ENCODE results near the gene CASP7. TPM values are rescaled to one million over a fixed set of nuclear protein-coding genes. Genes with fewer than 3 reads are reported as not detected.

Gene CASP7
- total RNA-seq, 1 donor from 2014 or later: 27.5 TPM

DNA sequence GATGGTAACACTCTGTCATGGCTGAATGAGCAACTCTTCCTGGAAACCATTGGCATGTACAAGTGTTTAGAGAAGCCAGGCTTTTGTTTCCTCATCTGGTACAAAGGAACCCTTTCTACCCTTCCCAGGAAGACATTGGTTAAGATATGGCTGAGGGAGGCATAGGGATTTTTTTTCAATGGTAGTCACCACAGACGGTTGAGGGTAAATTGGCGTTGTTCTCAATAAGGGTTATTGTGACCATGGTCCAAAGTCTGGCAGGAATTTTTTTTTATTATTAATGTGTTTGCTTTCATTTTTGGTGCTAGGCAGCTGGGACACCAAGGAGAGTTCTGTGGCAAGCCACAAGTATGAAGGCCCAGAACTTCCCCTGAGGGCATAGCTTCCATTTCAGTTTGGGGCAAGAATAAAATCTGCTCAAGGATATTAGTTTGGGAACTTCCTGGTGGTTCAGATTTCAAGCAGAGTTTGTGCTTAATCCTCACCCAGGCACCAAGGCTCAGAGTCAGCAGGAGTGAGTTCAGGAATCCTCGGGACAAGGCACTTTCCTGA lies 71.5 kb downstream of the CASP7 start, which contains the start of gene PLEKHS1:
PLEKHS1 (plus strand) TSS at position 502 of the 552 bp plus-strand sequence. CDS start 3,596 bp downstream, outside the sequence.
- DNase-seq (ENCODE audit: extremely low spot score, unreplicated experiment): no peak
- Mint-ChIP-seq H3K27me3 (peaks cover 12% of the 10 kb centered on the region), H3K36me3 (no peaks in the 10 kb centered on the region), H3K4me3 (no peak within 1 kb of the TSS), H3K4me1 (ENCODE audit: unreplicated experiment) (no peaks in the 10 kb centered on the region), H3K27ac (no peak within 1 kb of the TSS), H3K9me3 (peaks cover 6% of the 10 kb centered on the region)
- TF ChIP-seq, protein P1, sequence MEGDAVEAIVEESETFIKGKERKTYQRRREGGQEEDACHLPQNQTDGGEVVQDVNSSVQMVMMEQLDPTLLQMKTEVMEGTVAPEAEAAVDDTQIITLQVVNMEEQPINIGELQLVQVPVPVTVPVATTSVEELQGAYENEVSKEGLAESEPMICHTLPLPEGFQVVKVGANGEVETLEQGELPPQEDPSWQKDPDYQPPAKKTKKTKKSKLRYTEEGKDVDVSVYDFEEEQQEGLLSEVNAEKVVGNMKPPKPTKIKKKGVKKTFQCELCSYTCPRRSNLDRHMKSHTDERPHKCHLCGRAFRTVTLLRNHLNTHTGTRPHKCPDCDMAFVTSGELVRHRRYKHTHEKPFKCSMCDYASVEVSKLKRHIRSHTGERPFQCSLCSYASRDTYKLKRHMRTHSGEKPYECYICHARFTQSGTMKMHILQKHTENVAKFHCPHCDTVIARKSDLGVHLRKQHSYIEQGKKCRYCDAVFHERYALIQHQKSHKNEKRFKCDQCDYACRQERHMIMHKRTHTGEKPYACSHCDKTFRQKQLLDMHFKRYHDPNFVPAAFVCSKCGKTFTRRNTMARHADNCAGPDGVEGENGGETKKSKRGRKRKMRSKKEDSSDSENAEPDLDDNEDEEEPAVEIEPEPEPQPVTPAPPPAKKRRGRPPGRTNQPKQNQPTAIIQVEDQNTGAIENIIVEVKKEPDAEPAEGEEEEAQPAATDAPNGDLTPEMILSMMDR (conservative IDR thresholded peaks at IDR 0.05): no peak

DNA sequence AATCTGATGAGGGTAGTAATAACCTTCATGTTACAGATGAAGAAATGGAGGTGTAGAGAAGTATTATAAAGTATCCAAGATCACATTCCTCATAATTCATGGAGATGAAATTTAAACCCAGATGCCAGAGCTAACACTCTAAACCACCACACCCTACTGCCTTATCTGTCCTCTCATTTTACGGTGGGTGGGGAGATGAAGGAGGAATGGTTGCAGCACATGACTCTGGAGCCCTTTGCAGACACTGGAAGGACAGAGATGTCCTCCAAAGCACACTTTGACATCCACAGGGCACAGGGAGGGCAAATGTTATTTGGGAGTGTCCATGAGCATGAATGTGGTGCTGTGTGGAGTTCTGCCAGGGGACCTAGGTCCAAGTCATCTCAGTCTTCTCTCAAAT lies 72.8 kb downstream of the CASP7 start:
- TF ChIP-seq, protein P1 (conservative IDR thresholded peaks at IDR 0.05): no peak
- Mint-ChIP-seq H3K36me3 (no peaks in the 10 kb centered on the region), H3K9me3 (peaks cover 2% of the 10 kb centered on the region), H3K27ac (no peak overlapping the region), H3K27me3 (peaks cover 10% of the 10 kb centered on the region), H3K4me1 (ENCODE audit: unreplicated experiment) (no peaks in the 10 kb centered on the region), H3K4me3 (no peak overlapping the region)
- DNase-seq (ENCODE audit: extremely low spot score, unreplicated experiment): no peak

DNA sequence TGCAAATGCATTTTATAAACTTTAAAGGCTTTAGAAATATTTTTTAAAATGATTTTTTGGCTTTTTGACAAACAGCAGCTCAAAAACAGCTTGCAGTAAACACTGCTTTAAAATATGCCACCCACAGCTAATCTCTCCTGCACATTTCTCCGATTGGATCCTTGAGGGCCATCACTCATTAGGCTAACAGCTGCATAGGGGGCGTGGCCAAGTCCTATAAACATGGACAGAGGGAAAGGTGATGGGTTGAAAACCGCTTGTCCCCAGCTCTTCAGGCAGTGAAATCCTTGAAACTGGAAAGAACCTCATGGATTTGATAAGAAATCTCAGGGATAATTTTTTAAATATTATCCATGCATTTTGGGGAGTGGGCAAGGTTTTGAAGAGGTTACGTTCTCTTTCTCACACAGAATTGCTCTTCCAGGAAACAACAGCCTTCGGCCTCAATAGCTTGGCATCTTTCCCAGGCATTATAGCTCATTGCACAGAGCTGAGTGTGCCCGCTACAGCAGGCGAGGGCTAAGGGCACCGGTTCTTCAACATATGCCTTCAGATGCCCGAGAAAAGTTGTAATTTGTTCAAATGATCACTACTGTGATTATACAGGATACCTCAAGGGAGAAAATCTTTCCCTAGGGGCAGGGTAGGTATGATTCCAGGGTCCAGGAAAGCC lies 73.4 kb downstream of the CASP7 start:
- Mint-ChIP-seq H3K4me3 (no peak overlapping the region), H3K4me1 (ENCODE audit: unreplicated experiment) (no peaks in the 10 kb centered on the region), H3K9me3 (no peaks in the 10 kb centered on the region), H3K36me3 (no peaks in the 10 kb centered on the region), H3K27ac (no peak overlapping the region), H3K27me3 (peaks cover 8% of the 10 kb centered on the region)
- no peak for DNase-seq (ENCODE audit: extremely low spot score, unreplicated experiment)
- TF ChIP-seq, protein P1 (conservative IDR thresholded peaks at IDR 0.05): no peak

DNA sequence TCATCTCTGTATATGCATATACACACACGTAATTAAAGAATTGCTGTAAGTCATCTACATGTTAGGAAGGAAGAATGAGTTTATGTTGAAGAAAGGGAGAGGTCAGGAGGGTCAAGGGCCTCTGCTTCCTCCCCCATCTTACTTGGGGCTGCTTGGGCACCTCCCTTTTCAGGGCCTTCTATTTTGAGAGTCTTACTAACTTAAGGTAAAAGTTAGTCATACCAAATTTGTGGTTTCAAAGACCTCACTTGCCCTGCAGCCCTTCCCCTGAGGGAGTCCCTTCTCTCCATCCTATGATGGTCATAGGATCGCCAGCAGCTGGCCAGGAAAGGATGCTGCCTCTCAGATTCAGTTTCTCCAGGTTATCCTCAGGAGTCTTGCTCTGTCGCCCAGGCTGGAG lies 74.4 kb downstream of the CASP7 start:
- H3K27me3 Mint-ChIP-seq: peaks cover 8% of the 10 kb centered on the region
- no peak for DNase-seq (ENCODE audit: extremely low spot score, unreplicated experiment)
- H3K4me1 Mint-ChIP-seq (ENCODE audit: unreplicated experiment): no peaks in the 10 kb centered on the region
- no peak overlapping the region for H3K27ac Mint-ChIP-seq
- no peaks in the 10 kb centered on the region for H3K9me3 Mint-ChIP-seq
- no peak overlapping the region for H3K4me3 Mint-ChIP-seq
- TF ChIP-seq, protein P1 (conservative IDR thresholded peaks at IDR 0.05): no peak
- H3K36me3 Mint-ChIP-seq: no peaks in the 10 kb centered on the region

DNA sequence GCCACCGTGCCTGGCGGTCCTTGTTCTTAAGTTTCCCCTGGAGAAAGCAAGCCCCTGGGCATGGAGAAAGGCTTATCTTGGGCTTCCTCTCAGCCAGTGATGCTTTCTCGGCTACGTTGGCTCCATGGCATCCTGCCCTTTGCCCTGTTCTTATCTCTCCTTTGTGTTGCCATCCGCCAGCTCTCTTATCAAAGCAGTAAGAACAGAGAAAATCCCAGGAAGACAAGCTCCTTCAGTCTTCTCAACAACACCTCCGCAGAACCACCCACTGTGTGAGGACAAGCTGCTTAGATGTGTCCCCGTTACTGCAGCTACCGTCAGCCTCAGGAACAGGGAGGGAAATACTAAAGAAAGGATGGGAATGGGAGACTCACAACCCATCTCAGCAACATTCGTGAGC lies 75.1 kb downstream of the CASP7 start:
- TF ChIP-seq, protein P1 (conservative IDR thresholded peaks at IDR 0.05): no peak
- DNase-seq (ENCODE audit: extremely low spot score, unreplicated experiment): no peak
- Mint-ChIP-seq H3K27me3 (peaks cover 8% of the 10 kb centered on the region), H3K4me3 (no peak overlapping the region), H3K4me1 (ENCODE audit: unreplicated experiment) (no peaks in the 10 kb centered on the region), H3K36me3 (no peaks in the 10 kb centered on the region), H3K27ac (no peak overlapping the region), H3K9me3 (no peaks in the 10 kb centered on the region)

All from type B pancreatic cell (in vitro differentiated cells).